GM23338 (cell line): Measurements from ENCODE around the gene ERGIC2. TPM values are rescaled to one million over a fixed set of nuclear protein-coding genes. Genes with fewer than 3 reads are reported as not detected.

Experiments used
- ATAC-seq: fragments of 200-7000 bp; cut with Tn5 transposase; 3 replicates; pipeline ENCODE4 v1.9.1; 2020
- DNase-seq: peaks from one replicate; pipeline ENCODE4 v3.0.0-alpha.2; 2015; ENCODE audit warnings: low spot score
- H2AFZ ChIP-seq: fragments of 200-600 bp; sonication (generic); 2 replicates; pipeline ENCODE4 v1.8.0; 2016; ENCODE audit warnings: antibody characterized with exemption, mild to moderate bottlenecking, moderate library complexity
- H3F3A ChIP-seq: fragments of 200-600 bp; sonication (generic); replicated peaks from 2 replicates; pipeline ENCODE4 v1.8.0; 2017; ENCODE audit warnings: antibody characterized with exemption, mixed run types, low read depth
- H3K27ac ChIP-seq: fragments of 200-600 bp; sonication (generic); 2 replicates; pipeline ENCODE4 v1.6.1; 2016; ENCODE audit warnings: low read depth
- H3K27me3 ChIP-seq: fragments of 200-600 bp; sonication (generic); 2 replicates; pipeline ENCODE4 v1.8.0; 2016; ENCODE audit warnings: mild to moderate bottlenecking, mixed run types, moderate library complexity; ENCODE audit not compliant: insufficient read depth
- H3K36me3 ChIP-seq: fragments of 200-600 bp; sonication (generic); 2 replicates; pipeline ENCODE4 v1.8.0; 2016; ENCODE audit warnings: mild to moderate bottlenecking; ENCODE audit not compliant: insufficient read depth
- H3K4me1 ChIP-seq: fragments of 200-600 bp; sonication (generic); 2 replicates; pipeline ENCODE4 v1.8.0; 2016; ENCODE audit warnings: mild to moderate bottlenecking, moderate library complexity; ENCODE audit not compliant: insufficient read depth
- H3K4me2 ChIP-seq: fragments of 200-600 bp; sonication (generic); 2 replicates; pipeline ENCODE4 v1.7.1; 2017; ENCODE audit warnings: mixed run types
- H3K4me3 ChIP-seq: fragments of 200-600 bp; sonication (generic); 2 replicates; pipeline ENCODE4 v1.6.1; 2016; ENCODE audit warnings: mixed run types
- H3K79me2 ChIP-seq: fragments of 200-600 bp; sonication (generic); replicated peaks from 2 replicates; pipeline ENCODE4 v1.8.0; 2017; ENCODE audit warnings: mild to moderate bottlenecking; ENCODE audit not compliant: insufficient read depth
- H3K9me2 ChIP-seq: fragments of 200-600 bp; sonication (generic); 2 replicates; pipeline ENCODE4 v1.8.0; 2017; ENCODE audit not compliant: insufficient read depth
- H4K20me1 ChIP-seq: fragments of 200-600 bp; sonication (generic); replicated peaks from 2 replicates; pipeline ENCODE4 v1.8.0; 2017; ENCODE audit warnings: mild to moderate bottlenecking; ENCODE audit not compliant: insufficient read depth
- H3K27ac Mint-ChIP-seq: 2 replicates; pipeline ENCODE4 v1.8.0; 2020; ENCODE audit warnings: inconsistent platforms, mild to moderate bottlenecking, moderate library complexity, mixed read lengths
- H3K27me3 Mint-ChIP-seq: 3 replicates; pipeline ENCODE4 v1.8.0; 2022; ENCODE audit warnings: low read depth, mild to moderate bottlenecking, moderate library complexity, mixed read lengths, inconsistent platforms; ENCODE audit not compliant: insufficient read depth, poor library complexity
- H3K36me3 Mint-ChIP-seq: 3 replicates; pipeline ENCODE4 v1.8.0; 2021; ENCODE audit warnings: low read depth, mild to moderate bottlenecking, inconsistent platforms, moderate library complexity, mixed read lengths
- H3K4me1 Mint-ChIP-seq: 3 replicates; pipeline ENCODE4 v1.8.0; 2020; ENCODE audit warnings: mild to moderate bottlenecking, inconsistent platforms, mixed read lengths
- H3K4me3 Mint-ChIP-seq: 3 replicates; pipeline ENCODE4 v1.8.0; 2021; ENCODE audit warnings: moderate library complexity, mild to moderate bottlenecking, inconsistent platforms, mixed read lengths
- H3K9me3 Mint-ChIP-seq: 3 replicates; pipeline ENCODE4 v1.8.0; 2020; ENCODE audit warnings: moderate library complexity, mild to moderate bottlenecking, inconsistent platforms, mixed read lengths
- CREB1 ChIP-seq: fragments of 250-450 bp; sonication (Bioruptor Pico); IDR thresholded peaks from 2 replicates; pipeline ENCODE4 v1.5.0; 2020; ENCODE audit warnings: low read depth, mild to moderate bottlenecking, moderate library complexity
- CTCF ChIP-seq, 2 experiments: fragments of 200-600 bp in 1 of 2; sonication (generic) in 1 of 2; conservative IDR thresholded peaks; 2 replicates each; pipeline versions ENCODE4 v1.5.1 to v1.6.1; 2016 to 2017; ENCODE audit warnings: antibody characterized with exemption in 2 of 2, low read depth in 2 of 2, mild to moderate bottlenecking in 2 of 2, moderate library complexity in 1 of 2
- ETS1 ChIP-seq: IDR thresholded peaks from 2 replicates; pipeline ENCODE4 v1.6.1; 2016; ENCODE audit warnings: antibody characterized with exemption
- EZH2phosphoT487 ChIP-seq: fragments of 200-600 bp; sonication (generic); IDR thresholded peaks from one replicate; pipeline ENCODE4 v1.8.1; 2018; ENCODE audit warnings: antibody characterized with exemption; ENCODE audit not compliant: unreplicated experiment
- NANOG ChIP-seq: IDR thresholded peaks from 2 replicates; pipeline ENCODE4 v1.6.1; 2016; ENCODE audit warnings: antibody characterized with exemption, borderline replicate concordance
- POLR2AphosphoS5 ChIP-seq: IDR thresholded peaks from 2 replicates; pipeline ENCODE4 v1.6.1; 2016; ENCODE audit warnings: antibody characterized with exemption, low read depth
- REST ChIP-seq: IDR thresholded peaks from one replicate; pipeline ENCODE4 v1.6.1; 2018; ENCODE audit warnings: antibody characterized with exemption; ENCODE audit not compliant: unreplicated experiment
- STAT1 ChIP-seq: IDR thresholded peaks from one replicate; pipeline ENCODE4 v1.6.1; 2016; ENCODE audit warnings: antibody characterized with exemption; ENCODE audit not compliant: unreplicated experiment
- ZNF331 ChIP-seq: fragments of 250-450 bp; sonication (Bioruptor Pico); IDR thresholded peaks from 2 replicates; pipeline ENCODE4 v1.5.0; 2020; ENCODE audit warnings: low read depth, mild to moderate bottlenecking, moderate library complexity
- polyA plus RNA-seq: library from polyadenylated mRNA; unstranded; fragments of >200 nt; fragmentation: Nextera tagmentation; extraction: Ambion mirVana; gene quantifications from 2 replicates; pipeline ENCODE4 v1.2.1, GENCODE V29; 2016
- total RNA-seq: library from RNA; depleted of rRNA; stranded (reverse); fragments of >200 nt; shearing (Covaris generic); gene quantifications from 2 replicates; pipeline ENCODE4 v1.2.3, GENCODE V29; 2014

Gene ERGIC2
- total and polyA plus RNA-seq, 2 experiments from 2014 or later, result 77.1 to 107 TPM

GRCh38 chr12:29374012-29374411 lies 7.0 kb downstream of the ERGIC2 start:
- Mint-ChIP-seq H3K36me3 (no peaks in the 10 kb centered on the region; the same call in 2 of the 3 replicates), H3K9me3 (no peaks in the 10 kb centered on the region), H3K27me3 (no peaks in the 10 kb centered on the region), H3K4me3 (no peak overlapping the region), H3K27ac (no peak overlapping the region), H3K4me1 (no peaks in the 10 kb centered on the region; the same call in 2 of the 3 replicates)
- no peaks in the 10 kb centered on the region for H3K9me2 ChIP-seq
- no peak overlapping the region for H3K27ac ChIP-seq
- peaks cover 66% of the 10 kb centered on the region for H3K79me2 ChIP-seq
- no peaks in the 10 kb centered on the region for H3K4me1 ChIP-seq
- no peaks in the 10 kb centered on the region for H3F3A ChIP-seq
- H3K4me2 ChIP-seq, result no peak overlapping the region
- H3K27me3 ChIP-seq, result no peaks in the 10 kb centered on the region
- H2AFZ ChIP-seq, result no peak overlapping the region
- DNase-seq (peak; percentile 3), ATAC-seq (no peak)
- TF ChIP-seq REST (no peak), STAT1 (no peak), NANOG (no peak), EZH2phosphoT487 (no peak), ZNF331 (CRISPR knock-in tag) (no peak)
- H4K20me1 ChIP-seq, result peaks cover 4% of the 10 kb centered on the region
- no peak overlapping the region for H3K4me3 ChIP-seq
- peaks cover 15% of the 10 kb centered on the region for H3K36me3 ChIP-seq

GRCh38 chr12:29365091-29365490 lies 15.9 kb downstream of the ERGIC2 start:
- H3K36me3 Mint-ChIP-seq, result peaks cover 26% of the 10 kb centered on the region
- DNase-seq (no peak), ATAC-seq (no peak)
- Histone ChIP-seq H3K4me2 (no peak overlapping the region), H3K4me1 (no peaks in the 10 kb centered on the region), H3K36me3 (peaks cover 27% of the 10 kb centered on the region; the same call in 1 of the 2 replicates), H2AFZ (no peak overlapping the region), H3K27ac (no peak overlapping the region), H4K20me1 (peaks cover 4% of the 10 kb centered on the region; the same call in 1 of the 2 replicates), H3K79me2 (0 out of 2 replicates have a peak, but pooled peaks cover 3% of the 10 kb centered on the region), H3K9me2 (no peaks in the 10 kb centered on the region), H3K27me3 (no peaks in the 10 kb centered on the region), H3F3A (no peaks in the 10 kb centered on the region), H3K4me3 (no peak overlapping the region)
- H3K27ac Mint-ChIP-seq, result no peak overlapping the region
- no peaks in the 10 kb centered on the region for H3K4me1 Mint-ChIP-seq
- H3K9me3 Mint-ChIP-seq, result no peaks in the 10 kb centered on the region
- no peaks in the 10 kb centered on the region for H3K27me3 Mint-ChIP-seq
- no peak overlapping the region for H3K4me3 Mint-ChIP-seq
- no peak for TF ChIP-seq CTCF (conservative IDR thresholded peaks at IDR 0.05; ENCODE audit: low read depth in 2 of 2)
- no peak for TF ChIP-seq POLR2AphosphoS5
- TF ChIP-seq ETS1, result no peak
- TF ChIP-seq REST, result no peak
- TF ChIP-seq STAT1, result no peak
- no peak for TF ChIP-seq CREB1 (CRISPR knock-in tag)
- no peak for TF ChIP-seq EZH2phosphoT487
